Cardiac muscle cell (in vitro differentiated cells and primary cell): ENCODE measurements around the gene PDLIM4. TPM values are rescaled to one million over a fixed set of nuclear protein-coding genes. Genes with fewer than 3 reads are reported as not detected.

Source experiments
- DNase-seq, 2 donors: peaks; one replicate each; pipeline versions ENCODE4 v3.0.0 to v3.0.0-alpha.2; 2010 to 2017; ENCODE audit warnings: low read depth in 1 of 2, low spot score in 1 of 2
- H3K27ac ChIP-seq: fragments of 200-600 bp; sonication (generic); 2 replicates; pipeline ENCODE4 v1.5.1; 2016
- H3K27me3 ChIP-seq: fragments of 200-600 bp; sonication (generic); 2 replicates; pipeline ENCODE4 v1.6.0; 2016; ENCODE audit warnings: control low read depth
- H3K36me3 ChIP-seq: fragments of 200-600 bp; sonication (generic); 2 replicates; pipeline ENCODE4 v1.5.1; 2016; ENCODE audit warnings: control low read depth
- H3K4me1 ChIP-seq: fragments of 200-600 bp; sonication (generic); 2 replicates; pipeline ENCODE4 v1.8.1; 2017; ENCODE audit warnings: low read depth, mild to moderate bottlenecking, mixed run types
- H3K4me3 ChIP-seq: fragments of 200-600 bp; sonication (generic); 2 replicates; pipeline ENCODE4 v1.5.1; 2016; ENCODE audit warnings: mild to moderate bottlenecking
- H3K9me3 ChIP-seq: fragments of 200-600 bp; sonication (generic); 2 replicates; pipeline ENCODE4 v1.5.1; 2017; ENCODE audit warnings: low read depth, mild to moderate bottlenecking, control low read depth
- polyA plus RNA-seq: library from polyadenylated mRNA; unstranded; fragments of >200 nt; fragmentation: Nextera tagmentation; extraction: Ambion mirVana; gene quantifications from 2 replicates; pipeline ENCODE4 v1.2.1, GENCODE V29; 2016
- total RNA-seq: library from RNA; depleted of rRNA; stranded (reverse); fragments of >200 nt; gene quantifications from 2 replicates; pipeline ENCODE4 v1.2.3, GENCODE V29; 2016
- TF ChIP-seq, protein P1 (sequence below): IDR thresholded peaks from 2 replicates; pipeline ENCODE4 v1.5.1; 2012; ENCODE audit warnings: low read depth, mild to moderate bottlenecking, low read length

The PDLIM4 gene
- total and polyA plus RNA-seq, 2 experiments from 2014 or later: 23.1 to 32.7 TPM

GRCh38 chr5:132228241-132229035 is 29.1 kb upstream of the PDLIM4 start:
- Histone ChIP-seq H3K4me1 (peaks cover 9% of the 10 kb centered on the region), H3K9me3 (no peaks in the 10 kb centered on the region), H3K4me3 (peak overlapping the region; percentile 65), H3K27ac (peak overlapping the region; percentile 44), H3K27me3 (no peaks in the 10 kb centered on the region), H3K36me3 (no peaks in the 10 kb centered on the region)
- TF ChIP-seq, protein P1, sequence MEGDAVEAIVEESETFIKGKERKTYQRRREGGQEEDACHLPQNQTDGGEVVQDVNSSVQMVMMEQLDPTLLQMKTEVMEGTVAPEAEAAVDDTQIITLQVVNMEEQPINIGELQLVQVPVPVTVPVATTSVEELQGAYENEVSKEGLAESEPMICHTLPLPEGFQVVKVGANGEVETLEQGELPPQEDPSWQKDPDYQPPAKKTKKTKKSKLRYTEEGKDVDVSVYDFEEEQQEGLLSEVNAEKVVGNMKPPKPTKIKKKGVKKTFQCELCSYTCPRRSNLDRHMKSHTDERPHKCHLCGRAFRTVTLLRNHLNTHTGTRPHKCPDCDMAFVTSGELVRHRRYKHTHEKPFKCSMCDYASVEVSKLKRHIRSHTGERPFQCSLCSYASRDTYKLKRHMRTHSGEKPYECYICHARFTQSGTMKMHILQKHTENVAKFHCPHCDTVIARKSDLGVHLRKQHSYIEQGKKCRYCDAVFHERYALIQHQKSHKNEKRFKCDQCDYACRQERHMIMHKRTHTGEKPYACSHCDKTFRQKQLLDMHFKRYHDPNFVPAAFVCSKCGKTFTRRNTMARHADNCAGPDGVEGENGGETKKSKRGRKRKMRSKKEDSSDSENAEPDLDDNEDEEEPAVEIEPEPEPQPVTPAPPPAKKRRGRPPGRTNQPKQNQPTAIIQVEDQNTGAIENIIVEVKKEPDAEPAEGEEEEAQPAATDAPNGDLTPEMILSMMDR: no peak
- no peak for DNase-seq

GRCh38 chr5:132229236-132229635 is 28.3 kb upstream of the PDLIM4 start:
- no peaks in the 10 kb centered on the region for H3K27me3 ChIP-seq
- H3K36me3 ChIP-seq: no peaks in the 10 kb centered on the region
- TF ChIP-seq, protein P1: no peak
- no peak for DNase-seq
- H3K4me1 ChIP-seq: peaks cover 9% of the 10 kb centered on the region
- no peaks in the 10 kb centered on the region for H3K9me3 ChIP-seq
- H3K27ac ChIP-seq: no peak overlapping the region
- no peak overlapping the region for H3K4me3 ChIP-seq

- Histone ChIP-seq H3K4me1 (peaks cover 1% of the 10 kb centered on the region), H3K27ac (no peak overlapping the region), H3K27me3 (no peaks in the 10 kb centered on the region), H3K4me3 (no peak overlapping the region), H3K9me3 (no peaks in the 10 kb centered on the region), H3K36me3 (no peaks in the 10 kb centered on the region)
- TF ChIP-seq, protein P1: no peak
- no peak for DNase-seq
Observed at GRCh38 chr5:132230871-132231270, 26.6 kb upstream of the PDLIM4 start.

DNA sequence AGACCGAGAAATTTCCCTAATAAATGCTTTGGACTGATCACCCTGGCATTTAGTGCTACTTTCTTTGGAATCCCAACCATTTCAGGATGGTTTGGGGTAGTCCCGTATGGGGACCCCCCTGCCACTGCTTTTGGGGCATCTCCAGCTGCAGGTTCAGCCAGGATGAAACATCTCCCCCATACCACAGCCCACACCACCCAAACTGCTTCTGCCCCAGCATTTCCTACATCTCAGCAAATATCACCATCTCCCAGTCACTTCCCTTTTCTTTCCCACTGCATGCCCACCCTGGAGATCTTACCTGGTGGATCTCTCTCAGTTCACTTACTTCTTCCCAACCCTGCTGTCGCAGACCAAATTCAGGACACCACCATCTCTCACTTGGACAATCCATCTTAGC is 25.0 kb upstream of the PDLIM4 start:
- H3K9me3 ChIP-seq: no peaks in the 10 kb centered on the region
- H3K4me3 ChIP-seq: no peak overlapping the region
- TF ChIP-seq, protein P1: no peak
- H3K36me3 ChIP-seq: no peaks in the 10 kb centered on the region
- no peak overlapping the region for H3K27ac ChIP-seq
- DNase-seq: no peak
- H3K27me3 ChIP-seq: no peaks in the 10 kb centered on the region
- H3K4me1 ChIP-seq: no peaks in the 10 kb centered on the region

DNA sequence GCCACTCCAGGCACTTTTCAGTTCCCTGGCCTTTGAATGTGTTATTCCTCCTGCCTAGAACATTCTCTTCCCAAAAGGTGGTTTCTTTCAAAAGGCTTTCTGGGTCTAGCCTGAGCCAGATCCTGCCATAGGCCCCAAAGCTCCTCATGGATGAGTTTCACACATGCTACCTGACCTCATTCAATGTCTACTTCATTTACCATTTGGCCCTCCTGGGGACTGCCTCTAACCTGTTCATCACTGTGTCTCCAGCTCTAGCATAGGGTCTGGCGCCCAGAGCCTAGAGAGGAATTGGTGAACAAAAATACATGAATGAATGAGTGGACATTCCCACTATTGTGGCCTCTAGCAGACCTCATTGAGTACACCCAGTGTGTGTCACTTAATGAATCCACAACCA is 24.4 kb upstream of the PDLIM4 start:
- Histone ChIP-seq H3K9me3 (no peaks in the 10 kb centered on the region), H3K36me3 (no peaks in the 10 kb centered on the region), H3K4me1 (no peaks in the 10 kb centered on the region), H3K4me3 (no peak overlapping the region), H3K27me3 (no peaks in the 10 kb centered on the region), H3K27ac (no peak overlapping the region)
- DNase-seq: no peak
- TF ChIP-seq, protein P1: no peak
